Keratinocyte (primary cell): Measurements from ENCODE around the gene ZNF98. TPM values are rescaled to one million over a fixed set of nuclear protein-coding genes. Genes with fewer than 3 reads are reported as not detected.

Source experiments
- DNase-seq: peaks from one replicate; pipeline ENCODE4 v3.0.0-alpha.2; 2011; ENCODE audit warnings: low read depth, missing footprints, low spot score
- FAIRE-seq: peaks from 2 replicates; lab custom pipeline; 2011; peaks lifted over from hg19 to GRCh38; lab: Jason Lieb, UNC
- H2AFZ ChIP-seq: 2 replicates; pipeline ENCODE4 v1.6.0; 2012; ENCODE audit warnings: low read length, control low read depth, inconsistent platforms; ENCODE audit not compliant: control insufficient read depth
- H3K27ac ChIP-seq: 2 replicates; pipeline ENCODE4 v1.5.1; 2011; ENCODE audit warnings: low read length; ENCODE audit not compliant: control insufficient read depth, insufficient read depth
- H3K27me3 ChIP-seq: 3 replicates; pipeline ENCODE4 v1.6.0; 2011; ENCODE audit warnings: low read length; ENCODE audit not compliant: control insufficient read depth, insufficient read depth; ENCODE audit errors: extremely low read depth
- H3K36me3 ChIP-seq, 2 experiments: 2 replicates in 1 of 2; 3 replicates in 1 of 2; pipeline ENCODE4 v1.5.1; 2011; ENCODE audit warnings: low read length in 2 of 2, mild to moderate bottlenecking in 1 of 2; ENCODE audit not compliant: control insufficient read depth in 2 of 2, insufficient read depth in 2 of 2; ENCODE audit errors: extremely low read depth in 1 of 2
- H3K4me1 ChIP-seq: 3 replicates; pipeline ENCODE4 v1.5.1; 2011; ENCODE audit warnings: low read length; ENCODE audit not compliant: control insufficient read depth, insufficient read depth; ENCODE audit errors: extremely low read depth
- H3K4me2 ChIP-seq: 3 replicates; pipeline ENCODE4 v1.6.0; 2011; ENCODE audit warnings: low read depth, low read length; ENCODE audit not compliant: control insufficient read depth, insufficient read depth; ENCODE audit errors: extremely low read depth
- H3K4me3 ChIP-seq, 3 experiments: fragments of 200-600 bp in 1 of 3; sonication (generic) in 1 of 3; 2 replicates in 2 of 3; 3 replicates in 1 of 3; pipeline ENCODE4 v1.5.1; 2011 to 2016; ENCODE audit warnings: low read length in 3 of 3, mild to moderate bottlenecking in 3 of 3, control low read depth in 2 of 3, inconsistent platforms in 1 of 3, low read depth in 1 of 3, mixed read lengths in 1 of 3, mixed run types in 1 of 3, moderate library complexity in 1 of 3; ENCODE audit not compliant: control insufficient read depth in 2 of 3, insufficient read depth in 2 of 3; ENCODE audit errors: extremely low read depth in 1 of 3
- H3K79me2 ChIP-seq: 2 replicates; pipeline ENCODE4 v1.6.0; 2012; ENCODE audit warnings: low read length; ENCODE audit not compliant: control insufficient read depth, insufficient read depth
- H3K9ac ChIP-seq: 3 replicates; pipeline ENCODE4 v1.6.0; 2011; ENCODE audit warnings: low read length; ENCODE audit not compliant: control insufficient read depth, insufficient read depth; ENCODE audit errors: extremely low read depth
- H3K9me1 ChIP-seq: 3 replicates; pipeline ENCODE4 v1.6.0; 2011; ENCODE audit warnings: low read length; ENCODE audit not compliant: control insufficient read depth, insufficient read depth; ENCODE audit errors: extremely low read depth
- H3K9me3 ChIP-seq: 2 replicates; pipeline ENCODE4 v1.5.1; 2012; ENCODE audit warnings: low read depth, low read length; ENCODE audit not compliant: control insufficient read depth
- H4K20me1 ChIP-seq: 3 replicates; pipeline ENCODE4 v1.6.0; 2011; ENCODE audit warnings: low read length; ENCODE audit not compliant: control insufficient read depth, insufficient read depth; ENCODE audit errors: extremely low read depth
- EZH2 ChIP-seq: IDR thresholded peaks from one replicate; pipeline ENCODE4 v1.6.1; 2012; ENCODE audit warnings: inconsistent platforms, mild to moderate bottlenecking, low read length, moderate library complexity
- dilution Hi-C: fragments of 300-500 bp; cut with MboI; formaldehyde crosslinking; loops from one replicate; pipeline ENCODE4 v1.7.0; 2020; ENCODE audit warnings: low sequenced_read_pairs; ENCODE audit not compliant: extremely low pct_ligation_motif_present
- polyA plus RNA-seq, 5 experiments: library from polyadenylated mRNA; depleted of rRNA in 3 of 5; stranded (reverse) in 3 of 5; stranded (forward) in 1 of 5; unstranded in 1 of 5; fragments of >200 nt; gene quantifications; 1 replicate in 1 of 5; 2 replicates in 3 of 5; 3 replicates in 1 of 5; pipeline versions ENCODE4 v1.2.1 to v1.2.3, GENCODE V29; 2011 to 2012; ENCODE audit warnings: missing spikeins in 2 of 5, low read depth in 1 of 5, low replicate concordance in 1 of 5
- TF ChIP-seq, protein P1 (sequence below), 3 experiments: IDR thresholded peaks in 1 of 3; conservative IDR thresholded peaks in 1 of 3; optimal IDR thresholded peaks in 1 of 3; 2 replicates in 2 of 3; 3 replicates in 1 of 3; pipeline versions ENCODE3 to v1.5.1; 2011; ENCODE audit warnings: low read length in 3 of 3, mild to moderate bottlenecking in 3 of 3, moderate library complexity in 2 of 3, control low read depth in 1 of 3, inconsistent platforms in 1 of 3; ENCODE audit not compliant: insufficient read depth in 2 of 3; ENCODE audit errors: extremely low read depth in 1 of 3

Gene ZNF98
- polyA plus RNA-seq, 1 donor (not counting 4 experiments of a cell fraction or from before 2014, with no cell fraction given): not detected

- H3K4me1 ChIP-seq: no peaks in the 10 kb centered on the region
- H3K4me2 ChIP-seq: no peak overlapping the region
- H3K9me1 ChIP-seq: no peaks in the 10 kb centered on the region
- dilution Hi-C loops: no loop called here
- H4K20me1 ChIP-seq: no peaks in the 10 kb centered on the region
- H2AFZ ChIP-seq: no peak overlapping the region
- FAIRE-seq: no peak
- no peak for TF ChIP-seq EZH2
- TF ChIP-seq, protein P1, sequence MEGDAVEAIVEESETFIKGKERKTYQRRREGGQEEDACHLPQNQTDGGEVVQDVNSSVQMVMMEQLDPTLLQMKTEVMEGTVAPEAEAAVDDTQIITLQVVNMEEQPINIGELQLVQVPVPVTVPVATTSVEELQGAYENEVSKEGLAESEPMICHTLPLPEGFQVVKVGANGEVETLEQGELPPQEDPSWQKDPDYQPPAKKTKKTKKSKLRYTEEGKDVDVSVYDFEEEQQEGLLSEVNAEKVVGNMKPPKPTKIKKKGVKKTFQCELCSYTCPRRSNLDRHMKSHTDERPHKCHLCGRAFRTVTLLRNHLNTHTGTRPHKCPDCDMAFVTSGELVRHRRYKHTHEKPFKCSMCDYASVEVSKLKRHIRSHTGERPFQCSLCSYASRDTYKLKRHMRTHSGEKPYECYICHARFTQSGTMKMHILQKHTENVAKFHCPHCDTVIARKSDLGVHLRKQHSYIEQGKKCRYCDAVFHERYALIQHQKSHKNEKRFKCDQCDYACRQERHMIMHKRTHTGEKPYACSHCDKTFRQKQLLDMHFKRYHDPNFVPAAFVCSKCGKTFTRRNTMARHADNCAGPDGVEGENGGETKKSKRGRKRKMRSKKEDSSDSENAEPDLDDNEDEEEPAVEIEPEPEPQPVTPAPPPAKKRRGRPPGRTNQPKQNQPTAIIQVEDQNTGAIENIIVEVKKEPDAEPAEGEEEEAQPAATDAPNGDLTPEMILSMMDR (optimal IDR thresholded peaks at IDR 0.05 in 1 of 3, IDR thresholded peaks at IDR 0.05 in 1 of 3, conservative IDR thresholded peaks at IDR 0.05 in 1 of 3; ENCODE audit: extremely low read depth in 1 of 3, insufficient read depth in 2 of 3, low read length in 3 of 3): no peak
- no peaks in the 10 kb centered on the region for H3K27me3 ChIP-seq
- H3K79me2 ChIP-seq: no peaks in the 10 kb centered on the region
- H3K27ac ChIP-seq: no peak overlapping the region
- H3K4me3 ChIP-seq: no peak overlapping the region
- H3K9ac ChIP-seq: no peak overlapping the region
- H3K9me3 ChIP-seq: peaks cover 2% of the 10 kb centered on the region
- no peaks in the 10 kb centered on the region for H3K36me3 ChIP-seq
- DNase-seq: no peak
Measured at GRCh38 chr19:22427547-22427946, 5.4 kb upstream of the ZNF98 start.

- dilution Hi-C loops: no loop called here
- no peak overlapping the region for H3K4me3 ChIP-seq
- no peaks in the 10 kb centered on the region for H3K27me3 ChIP-seq
- H3K4me2 ChIP-seq: no peak overlapping the region
- no peaks in the 10 kb centered on the region for H4K20me1 ChIP-seq
- H2AFZ ChIP-seq: no peak overlapping the region
- H3K27ac ChIP-seq: no peak overlapping the region
- no peak for DNase-seq
- no peaks in the 10 kb centered on the region for H3K79me2 ChIP-seq
- H3K9ac ChIP-seq: no peak overlapping the region
- no peak for FAIRE-seq
- peaks cover 2% of the 10 kb centered on the region for H3K9me3 ChIP-seq
- TF ChIP-seq EZH2: no peak
- TF ChIP-seq, protein P1 (optimal IDR thresholded peaks at IDR 0.05 in 1 of 3, IDR thresholded peaks at IDR 0.05 in 1 of 3, conservative IDR thresholded peaks at IDR 0.05 in 1 of 3; ENCODE audit: extremely low read depth in 1 of 3, insufficient read depth in 2 of 3, low read length in 3 of 3): no peak
- H3K9me1 ChIP-seq: no peaks in the 10 kb centered on the region
- H3K36me3 ChIP-seq: no peaks in the 10 kb centered on the region
- no peaks in the 10 kb centered on the region for H3K4me1 ChIP-seq
Measured at GRCh38 chr19:22426901-22427300, 4.8 kb upstream of the ZNF98 start.
